ENCODE results near the gene TMEM164.

TMEM164 gene

GRCh38 chrX:110131031-110131430 is 128.1 kb downstream of the TMEM164 start:
- no peak for DNase-seq (ENCODE audit: low spot score)
- CTCF ChIA-PET = no interaction called here

GRCh38 chrX:110132450-110133114 is 129.7 kb downstream of the TMEM164 start:
- H3K27ac ChIP-seq = no peak overlapping the region
- ChIA-PET POLR2A (ENCODE audit: low non-redundant PET) (no interaction called here), CTCF (no interaction called here)
- DNase-seq (ENCODE audit: low spot score) = no peak
- no peak for TF ChIP-seq CTCF (conservative IDR thresholded peaks at IDR 0.05; ENCODE audit: low read depth)

More at GRCh38 chrX:110131031-110131430, 128.1 kb downstream of the TMEM164 start:
- H3K27ac ChIP-seq = no peak overlapping the region
- POLR2A ChIA-PET (ENCODE audit: low non-redundant PET) = no interaction called here
- no peak for TF ChIP-seq CTCF (conservative IDR thresholded peaks at IDR 0.05; ENCODE audit: low read depth)

GRCh38 chrX:110133735-110134370 is 130.9 kb downstream of the TMEM164 start:
- ChIA-PET POLR2A (ENCODE audit: low non-redundant PET) (no interaction called here), CTCF (interaction anchor here (0.6 kb wide), 1 partner anchor 275 kb away, joined by 3 read pairs; no protein-coding TSS in a partner anchor)
- TF ChIP-seq CTCF (conservative IDR thresholded peaks at IDR 0.05; ENCODE audit: low read depth) = no peak
- DNase-seq (ENCODE audit: low spot score) = no peak
- no peak overlapping the region for H3K27ac ChIP-seq

- TF ChIP-seq CTCF (conservative IDR thresholded peaks at IDR 0.05; ENCODE audit: low read depth) = no peak
- POLR2A ChIA-PET (ENCODE audit: low non-redundant PET) = no interaction called here
- no peak for DNase-seq (ENCODE audit: low spot score)
- H3K27ac ChIP-seq = no peak overlapping the region
- CTCF ChIA-PET = no interaction called here
Observed at GRCh38 chrX:110135618-110136017, 132.7 kb downstream of the TMEM164 start.

GRCh38 chrX:110136136-110136535 is 133.2 kb downstream of the TMEM164 start:
- TF ChIP-seq CTCF (conservative IDR thresholded peaks at IDR 0.05; ENCODE audit: low read depth) = no peak
- ChIA-PET CTCF (no interaction called here), POLR2A (ENCODE audit: low non-redundant PET) (no interaction called here)
- no peak for DNase-seq (ENCODE audit: low spot score)
- H3K27ac ChIP-seq = no peak overlapping the region

GRCh38 chrX:110138557-110138956 is 135.6 kb downstream of the TMEM164 start:
- DNase-seq (ENCODE audit: low spot score) = no peak
- TF ChIP-seq CTCF (conservative IDR thresholded peaks at IDR 0.05; ENCODE audit: low read depth) = no peak
- ChIA-PET POLR2A (ENCODE audit: low non-redundant PET) (no interaction called here), CTCF (no interaction called here)
- no peak overlapping the region for H3K27ac ChIP-seq

Measured in RWPE1 (cell line).